C4-2B (cell line): ENCODE results near the gene RORC.
"Not testable (repeated sequence)": the region's sequence is repeated elsewhere in the genome, so short reads cannot be mapped to it uniquely, and the experiment has no call there.

Source experiments
- H3K27ac ChIP-seq: fragments of 450-650 bp; 2 replicates; pipeline ENCODE4 v1.5.1; 2017
- ZFX ChIP-seq: fragments of 450-650 bp; IDR thresholded peaks from 2 replicates; pipeline ENCODE4 v1.6.1; 2017
- TF ChIP-seq, protein P1 (sequence below): fragments of 450-650 bp; conservative IDR thresholded peaks from 2 replicates; pipeline ENCODE4 v1.5.1; 2017; ENCODE audit warnings: mild to moderate bottlenecking

Gene RORC

DNA sequence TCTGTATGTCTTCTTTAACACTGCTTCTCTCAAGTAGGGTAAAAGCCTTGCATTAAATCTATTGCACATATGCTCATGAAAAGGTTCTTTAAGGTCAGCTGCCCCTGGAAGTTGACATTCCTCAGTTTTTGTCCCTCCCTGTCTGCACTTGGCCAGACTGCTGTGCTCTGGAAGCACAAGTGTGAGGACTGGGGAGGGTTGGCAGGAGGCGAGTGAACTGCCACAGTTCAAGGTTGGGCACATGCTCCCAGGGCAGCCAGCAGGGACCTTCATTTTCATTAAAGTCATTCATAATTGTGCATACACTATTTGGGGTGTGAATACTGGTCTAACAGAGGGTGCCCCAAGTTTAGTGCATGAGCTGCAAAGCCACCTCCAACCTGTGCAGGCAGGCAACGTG is 32.8 kb upstream of the RORC start:
- TF ChIP-seq, protein P1, sequence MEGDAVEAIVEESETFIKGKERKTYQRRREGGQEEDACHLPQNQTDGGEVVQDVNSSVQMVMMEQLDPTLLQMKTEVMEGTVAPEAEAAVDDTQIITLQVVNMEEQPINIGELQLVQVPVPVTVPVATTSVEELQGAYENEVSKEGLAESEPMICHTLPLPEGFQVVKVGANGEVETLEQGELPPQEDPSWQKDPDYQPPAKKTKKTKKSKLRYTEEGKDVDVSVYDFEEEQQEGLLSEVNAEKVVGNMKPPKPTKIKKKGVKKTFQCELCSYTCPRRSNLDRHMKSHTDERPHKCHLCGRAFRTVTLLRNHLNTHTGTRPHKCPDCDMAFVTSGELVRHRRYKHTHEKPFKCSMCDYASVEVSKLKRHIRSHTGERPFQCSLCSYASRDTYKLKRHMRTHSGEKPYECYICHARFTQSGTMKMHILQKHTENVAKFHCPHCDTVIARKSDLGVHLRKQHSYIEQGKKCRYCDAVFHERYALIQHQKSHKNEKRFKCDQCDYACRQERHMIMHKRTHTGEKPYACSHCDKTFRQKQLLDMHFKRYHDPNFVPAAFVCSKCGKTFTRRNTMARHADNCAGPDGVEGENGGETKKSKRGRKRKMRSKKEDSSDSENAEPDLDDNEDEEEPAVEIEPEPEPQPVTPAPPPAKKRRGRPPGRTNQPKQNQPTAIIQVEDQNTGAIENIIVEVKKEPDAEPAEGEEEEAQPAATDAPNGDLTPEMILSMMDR: no peak
- TF ChIP-seq ZFX: no peak
- no peak overlapping the region for H3K27ac ChIP-seq

DNA sequence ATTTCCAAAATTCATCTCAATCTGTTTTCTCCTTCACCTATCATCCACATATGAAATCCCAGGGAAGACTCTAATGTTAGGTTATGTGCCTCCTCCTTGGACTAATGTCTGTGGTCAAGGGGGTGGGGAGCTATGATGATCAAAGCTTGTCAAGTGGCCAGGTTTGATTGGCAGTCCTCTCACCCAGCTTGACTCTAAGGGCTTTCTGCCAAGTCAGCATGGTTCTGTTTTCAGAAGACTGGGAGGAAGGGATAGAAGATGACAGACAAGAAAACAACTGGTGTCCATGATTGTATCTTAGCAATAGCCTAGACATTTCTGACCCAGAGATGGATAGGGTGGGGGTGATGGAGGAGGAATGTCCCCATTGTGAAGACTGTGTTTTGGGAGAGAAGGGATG is 31.0 kb upstream of the RORC start:
- no peak overlapping the region for H3K27ac ChIP-seq
- TF ChIP-seq, protein P1: no peak
- TF ChIP-seq ZFX: no peak

GRCh38 chr1:151860504-151861187 is 29.0 kb upstream of the RORC start:
- no peak for TF ChIP-seq ZFX
- TF ChIP-seq, protein P1: no peak
- H3K27ac ChIP-seq: no peak overlapping the region

- no peak overlapping the region for H3K27ac ChIP-seq
- TF ChIP-seq, protein P1: no peak
- no peak for TF ChIP-seq ZFX
These were observed 28.3 kb upstream of the RORC start for GRCh38 chr1:151859891-151860293.

- no peak overlapping the region for H3K27ac ChIP-seq
- no peak for TF ChIP-seq ZFX
- TF ChIP-seq, protein P1: no peak
These were observed 27.5 kb upstream of the RORC start for GRCh38 chr1:151858886-151859665.

DNA sequence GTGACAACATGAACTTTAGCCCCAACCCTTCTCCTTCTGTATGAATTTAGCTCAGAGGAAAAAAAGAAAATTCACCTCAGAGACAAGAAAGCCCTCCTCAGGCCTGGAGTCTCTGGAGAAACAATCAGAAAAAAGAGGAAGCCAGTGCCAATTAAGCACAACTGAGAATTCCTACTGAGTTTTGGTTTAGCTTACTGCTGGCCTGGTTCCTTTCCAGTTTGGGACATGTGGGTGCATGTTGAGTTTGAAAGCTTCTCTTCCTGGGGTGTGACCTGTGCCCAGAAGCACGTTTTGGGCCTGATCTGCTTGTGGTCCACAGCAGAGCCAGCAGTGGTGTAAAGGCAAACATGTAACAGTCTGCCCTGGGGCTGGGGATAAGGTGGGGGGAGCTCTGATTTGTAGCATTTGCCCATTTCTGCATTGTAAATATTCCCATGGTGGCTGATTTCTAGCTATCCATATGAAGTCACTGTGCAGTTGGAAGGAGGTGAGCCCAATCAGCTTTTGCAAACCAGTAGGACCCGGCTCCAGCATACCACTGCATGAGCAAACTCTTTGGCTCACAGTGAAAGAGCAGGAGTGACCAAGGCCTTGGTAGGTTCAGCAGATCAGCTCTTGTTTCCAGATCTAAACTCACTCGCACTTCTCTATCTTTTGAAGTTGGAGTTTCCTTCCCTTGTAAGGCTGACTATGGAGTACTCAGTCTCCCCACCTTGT is 26.6 kb upstream of the RORC start:
- TF ChIP-seq, protein P1: no peak
- no peak for TF ChIP-seq ZFX
- no peak overlapping the region for H3K27ac ChIP-seq

DNA sequence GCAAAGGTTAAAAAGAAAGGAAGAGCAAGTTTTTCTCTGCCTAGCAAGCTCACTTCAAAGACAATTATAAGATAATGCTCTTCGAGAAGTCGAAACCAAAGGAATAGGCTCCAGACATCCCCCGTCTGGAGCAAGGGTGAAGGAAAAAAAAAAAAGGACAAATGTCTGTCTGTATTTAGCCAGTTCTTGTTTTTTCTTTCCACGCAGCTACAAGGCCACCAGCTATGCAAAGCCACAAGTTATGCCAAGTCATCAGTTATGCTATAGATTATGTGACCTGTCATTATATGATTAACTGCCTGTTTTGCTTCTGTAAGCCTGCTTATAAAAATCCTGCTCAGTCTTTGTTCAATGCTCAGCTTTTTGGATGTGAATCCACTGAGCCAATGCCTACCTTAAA is 24.3 kb upstream of the RORC start:
- TF ChIP-seq, protein P1: no peak
- no peak for TF ChIP-seq ZFX
- no peak overlapping the region for H3K27ac ChIP-seq

DNA sequence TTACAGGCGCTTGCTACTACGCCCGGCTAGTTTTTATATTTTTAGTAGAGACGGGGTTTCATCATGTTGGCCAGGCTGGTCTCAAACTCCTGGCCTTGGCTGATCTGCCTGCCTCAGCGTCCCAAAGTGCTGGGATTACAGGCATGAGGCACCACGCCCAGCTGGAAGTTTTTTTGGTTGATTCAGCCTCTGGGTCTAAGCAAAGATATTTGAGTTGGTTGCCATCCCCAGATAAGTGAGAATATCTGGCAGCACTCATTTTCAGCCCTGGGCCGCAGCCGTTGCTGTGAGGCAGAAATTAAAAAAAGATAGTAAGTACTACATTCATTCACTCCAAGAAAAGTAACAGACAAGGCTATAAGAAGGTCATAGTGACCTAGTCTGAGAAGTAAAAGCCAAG is 23.9 kb upstream of the RORC start:
- H3K27ac ChIP-seq: not testable (repeated sequence)
